Activated naive CD4-positive, alpha-beta T cell treated with anti-CD3 and anti-CD28 coated beads for 36 hours (primary cell): ENCODE data around the gene HACE1. TPM values are rescaled to one million over a fixed set of nuclear protein-coding genes. Genes with fewer than 3 reads are reported as not detected.

Source experiments
- CTCF ChIA-PET: fragments of 350-600 bp; sonication (Branson Sonifier 250); formaldehyde crosslinking; loops from one replicate; lab custom pipeline; 2021; ENCODE audit warnings: antibody characterized with exemption; lab: Charles Lee
- DNase-seq: peaks from one replicate; pipeline ENCODE4 v3.0.0-alpha.2; 2020
- H3K27ac Mint-ChIP-seq: one replicate; pipeline ENCODE4 v1.8.0; 2021; ENCODE audit warnings: mild to moderate bottlenecking, mixed read lengths
- H3K27me3 Mint-ChIP-seq: one replicate; pipeline ENCODE4 v1.8.0; 2021; ENCODE audit warnings: low read depth, mixed read lengths
- H3K36me3 Mint-ChIP-seq: one replicate; pipeline ENCODE4 v1.8.0; 2021; ENCODE audit warnings: low read depth, mixed read lengths
- H3K4me1 Mint-ChIP-seq: one replicate; pipeline ENCODE4 v1.8.0; 2021; ENCODE audit warnings: low read depth, mixed read lengths
- H3K4me3 Mint-ChIP-seq: one replicate; pipeline ENCODE4 v1.8.0; 2021; ENCODE audit warnings: mild to moderate bottlenecking, moderate library complexity, mixed read lengths
- H3K9me3 Mint-ChIP-seq: one replicate; pipeline ENCODE4 v1.8.0; 2021; ENCODE audit warnings: mixed read lengths
- intact Hi-C: fragments of 100-400 bp; cut with micrococcal nuclease; formaldehyde crosslinking; loops from one replicate; pipeline ENCODE4 v1.15.1; 2023
- total RNA-seq, 2 experiments: library from RNA; stranded (reverse); gene quantifications; one replicate each; pipeline ENCODE4 v1.2.3, GENCODE V29; 2021

Gene HACE1
- total RNA-seq, 2 experiments from 2014 or later: 11.7 to 12.6 TPM

DNA sequence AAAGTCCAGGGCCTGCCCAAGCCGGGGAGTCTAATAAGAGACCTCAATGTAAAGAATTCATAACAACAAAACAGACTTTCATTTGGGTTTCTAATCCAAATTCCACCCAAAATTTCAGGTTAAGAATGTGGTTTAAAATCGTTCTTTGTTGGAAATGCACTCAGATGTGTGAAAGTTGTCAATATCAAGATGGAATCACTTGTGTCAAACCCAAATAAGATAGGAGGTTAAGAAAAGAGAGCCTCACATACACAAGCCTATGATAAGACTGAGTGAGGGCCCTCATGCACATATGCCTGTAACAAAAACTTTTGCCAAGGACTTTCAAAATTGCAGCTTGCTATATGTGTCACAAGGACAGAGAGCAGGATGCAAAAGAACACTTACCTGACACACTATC is 145.7 kb downstream of the HACE1 start:
- Mint-ChIP-seq H3K36me3 (no peaks in the 10 kb centered on the region), H3K4me1 (no peaks in the 10 kb centered on the region), H3K4me3 (no peak overlapping the region), H3K27me3 (no peaks in the 10 kb centered on the region), H3K27ac (no peak overlapping the region), H3K9me3 (peaks cover 4% of the 10 kb centered on the region)
- intact Hi-C loops: no loop called here
- DNase-seq: no peak
- CTCF ChIA-PET: no interaction called here

GRCh38 chr6:104711371-104711770 is 148.3 kb downstream of the HACE1 start:
- Mint-ChIP-seq H3K27ac (no peak overlapping the region), H3K36me3 (no peaks in the 10 kb centered on the region), H3K4me1 (peaks cover under 1% of the 10 kb centered on the region), H3K9me3 (peaks cover 7% of the 10 kb centered on the region), H3K27me3 (no peaks in the 10 kb centered on the region), H3K4me3 (no peak overlapping the region)
- no peak for DNase-seq
- intact Hi-C loops: no loop called here
- CTCF ChIA-PET: interaction anchor here (0.6 kb wide), 1 partner anchor 62 kb away, joined by 3 read pairs; no protein-coding TSS in a partner anchor

- Mint-ChIP-seq H3K36me3 (no peaks in the 10 kb centered on the region), H3K27ac (no peak overlapping the region), H3K4me1 (peaks cover 6% of the 10 kb centered on the region), H3K4me3 (no peak overlapping the region), H3K9me3 (peaks cover 7% of the 10 kb centered on the region), H3K27me3 (no peaks in the 10 kb centered on the region)
- intact Hi-C loops: no loop called here
- CTCF ChIA-PET: interaction anchor here (0.6 kb wide), 1 partner anchor 62 kb away, joined by 3 read pairs; no protein-coding TSS in a partner anchor
- no peak for DNase-seq
Observed at GRCh38 chr6:104710543-104711335, 149.0 kb downstream of the HACE1 start.

DNA sequence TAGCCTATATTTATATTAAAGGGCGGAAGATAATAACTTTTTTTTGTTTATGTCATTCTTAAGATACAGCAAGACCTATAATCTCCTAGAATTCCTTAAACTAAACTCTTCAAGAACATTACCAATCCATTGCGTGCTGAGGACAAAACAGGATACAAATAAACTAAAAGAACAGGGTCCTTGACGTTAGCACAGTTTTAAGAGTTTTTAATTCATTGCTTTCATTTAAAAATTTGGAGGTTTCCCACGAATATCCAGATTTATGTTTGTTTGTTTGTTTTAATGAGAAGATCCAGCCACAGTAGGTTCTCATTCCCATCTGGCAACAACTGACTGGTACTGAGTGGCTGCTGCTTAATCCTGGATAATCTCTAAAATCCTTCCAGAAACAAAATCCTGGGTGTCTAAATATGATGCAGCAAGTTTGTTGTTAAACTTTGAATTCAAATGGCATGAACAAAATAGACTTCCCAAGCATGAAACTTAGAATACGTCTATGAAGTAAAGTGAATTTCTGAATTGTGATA is 153.7 kb downstream of the HACE1 start:
- Mint-ChIP-seq H3K9me3 (peaks cover 7% of the 10 kb centered on the region), H3K27ac (no peak overlapping the region), H3K4me3 (no peak overlapping the region), H3K36me3 (no peaks in the 10 kb centered on the region), H3K4me1 (peaks cover 32% of the 10 kb centered on the region), H3K27me3 (no peaks in the 10 kb centered on the region)
- no peak for DNase-seq
- intact Hi-C loops: loop anchor here (1.0 kb wide), 1 partner anchor 18 kb away; no protein-coding TSS in a partner anchor
- CTCF ChIA-PET: no interaction called here

GRCh38 chr6:104705095-104705707 is 154.5 kb downstream of the HACE1 start:
- peak; percentile 55 for DNase-seq
- Mint-ChIP-seq H3K4me1 (peaks cover 32% of the 10 kb centered on the region), H3K4me3 (peak overlapping the region; percentile 38), H3K27ac (no peak overlapping the region), H3K9me3 (peaks cover 7% of the 10 kb centered on the region), H3K27me3 (no peaks in the 10 kb centered on the region), H3K36me3 (no peaks in the 10 kb centered on the region)
- intact Hi-C loops: loop anchor here (1.0 kb wide), 1 partner anchor 17 kb away; no protein-coding TSS in a partner anchor
- CTCF ChIA-PET: interaction anchor here (0.6 kb wide), 1 partner anchor 27 kb away, joined by 3 read pairs; no protein-coding TSS in a partner anchor

DNA sequence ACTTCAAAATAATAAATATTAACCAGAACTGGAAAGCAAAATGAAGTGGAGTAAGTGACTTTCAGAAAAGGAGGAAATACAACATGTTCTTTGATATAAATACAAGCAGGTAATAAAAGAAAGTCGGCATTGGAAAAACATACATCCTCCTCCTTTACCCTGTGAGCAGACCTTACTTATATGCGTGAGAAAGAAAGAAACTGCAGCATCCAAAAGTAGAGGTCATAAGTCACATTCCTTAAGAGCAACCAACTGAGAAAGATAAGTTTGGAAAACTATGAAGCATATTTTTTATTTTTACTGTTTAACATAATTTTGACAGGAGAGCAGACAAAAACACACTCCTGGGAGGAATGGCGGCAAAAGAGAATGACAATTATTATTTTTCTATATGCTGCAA is 155.5 kb downstream of the HACE1 start:
- Mint-ChIP-seq H3K4me1 (peaks cover 32% of the 10 kb centered on the region), H3K36me3 (no peaks in the 10 kb centered on the region), H3K4me3 (no peak overlapping the region), H3K9me3 (peaks cover 3% of the 10 kb centered on the region), H3K27me3 (no peaks in the 10 kb centered on the region), H3K27ac (no peak overlapping the region)
- DNase-seq: no peak
- intact Hi-C loops: no loop called here
- CTCF ChIA-PET: no interaction called here

GRCh38 chr6:104702126-104702841 is 157.4 kb downstream of the HACE1 start:
- Mint-ChIP-seq H3K27ac (no peak overlapping the region), H3K27me3 (no peaks in the 10 kb centered on the region), H3K36me3 (no peaks in the 10 kb centered on the region), H3K9me3 (no peaks in the 10 kb centered on the region), H3K4me1 (peaks cover 33% of the 10 kb centered on the region), H3K4me3 (no peak overlapping the region)
- DNase-seq: no peak
- CTCF ChIA-PET: interaction anchor here (0.6 kb wide), 1 partner anchor 71 kb away, joined by 4 read pairs; no protein-coding TSS in a partner anchor
- intact Hi-C loops: no loop called here

DNA sequence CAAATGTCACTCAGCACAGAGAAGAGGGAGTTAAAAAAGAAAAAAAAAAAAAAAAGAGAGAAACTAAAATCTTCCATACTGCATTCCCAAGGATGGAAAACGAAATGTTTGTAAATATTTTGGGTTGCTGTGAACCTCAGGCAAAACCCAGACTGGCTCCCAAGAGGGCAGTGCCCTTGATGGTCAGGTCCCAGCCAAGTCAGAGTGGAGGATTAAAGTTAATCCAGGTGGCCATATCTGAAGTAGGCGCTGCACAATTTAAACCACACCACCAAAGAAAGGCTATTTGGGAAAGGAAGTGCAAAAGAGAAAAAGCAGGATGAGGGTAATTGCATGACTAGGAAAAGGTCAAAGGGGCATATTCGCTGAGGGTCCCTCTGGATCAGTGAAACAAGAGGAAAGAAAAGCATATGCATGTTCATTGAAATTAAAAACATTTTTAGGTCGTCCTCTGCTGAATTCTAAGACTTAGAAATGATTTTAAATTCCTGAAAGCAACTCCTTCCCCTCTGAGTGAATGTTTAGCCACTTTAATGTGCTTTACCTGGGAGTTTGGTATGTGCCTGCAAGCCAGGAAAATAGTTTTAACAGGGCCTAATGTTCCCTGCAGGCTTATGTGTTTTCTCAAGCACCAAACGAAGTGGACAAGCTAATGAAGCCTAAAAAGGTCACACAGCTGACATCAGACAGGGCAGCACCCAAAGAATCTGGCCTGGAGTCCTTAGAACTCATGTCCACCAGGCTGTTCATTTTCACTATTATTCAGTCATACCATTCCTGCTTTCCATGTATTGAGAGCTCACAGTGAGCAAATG is 159.1 kb downstream of the HACE1 start:
- no peak for DNase-seq
- Mint-ChIP-seq H3K27ac (no peak overlapping the region), H3K9me3 (no peaks in the 10 kb centered on the region), H3K36me3 (no peaks in the 10 kb centered on the region), H3K4me1 (peaks cover 31% of the 10 kb centered on the region), H3K27me3 (no peaks in the 10 kb centered on the region), H3K4me3 (no peak overlapping the region)
- CTCF ChIA-PET: no interaction called here
- intact Hi-C loops: no loop called here

- H3K9me3 Mint-ChIP-seq: no peaks in the 10 kb centered on the region
- H3K4me1 Mint-ChIP-seq: peaks cover 23% of the 10 kb centered on the region
- H3K36me3 Mint-ChIP-seq: no peaks in the 10 kb centered on the region
- DNase-seq: no peak
- H3K4me3 Mint-ChIP-seq: no peak overlapping the region
- H3K27me3 Mint-ChIP-seq: no peaks in the 10 kb centered on the region
- intact Hi-C loops: no loop called here
- CTCF ChIA-PET: no interaction called here
- H3K27ac Mint-ChIP-seq: no peak overlapping the region
Observed at GRCh38 chr6:104699593-104700329, 160.0 kb downstream of the HACE1 start.

GRCh38 chr6:104698979-104699378 is 160.7 kb downstream of the HACE1 start:
- H3K4me3 Mint-ChIP-seq: no peak overlapping the region
- no peaks in the 10 kb centered on the region for H3K27me3 Mint-ChIP-seq
- CTCF ChIA-PET: no interaction called here
- DNase-seq: no peak
- H3K4me1 Mint-ChIP-seq: peaks cover 17% of the 10 kb centered on the region
- H3K9me3 Mint-ChIP-seq: no peaks in the 10 kb centered on the region
- H3K27ac Mint-ChIP-seq: no peak overlapping the region
- no peaks in the 10 kb centered on the region for H3K36me3 Mint-ChIP-seq
- intact Hi-C loops: no loop called here

DNA sequence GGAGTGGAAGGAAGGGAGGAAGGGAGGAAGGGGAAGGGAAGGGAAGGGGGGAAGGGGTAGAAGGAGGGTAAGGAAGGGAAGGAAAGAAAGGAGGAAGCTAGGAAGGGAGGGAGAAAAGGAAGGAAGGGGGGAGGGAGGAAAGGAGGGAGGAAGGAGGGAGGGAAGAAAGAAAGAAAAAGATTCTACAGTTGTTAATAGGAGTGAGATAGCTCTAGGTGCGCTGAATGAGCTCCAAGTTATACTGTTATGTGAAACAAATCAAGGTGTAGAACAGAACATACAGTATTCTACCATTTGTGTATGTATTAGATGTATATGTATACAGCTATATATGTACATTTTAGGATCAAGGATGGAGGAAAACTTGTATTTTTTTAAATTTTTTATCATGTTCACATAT is 167.7 kb downstream of the HACE1 start:
- H3K9me3 Mint-ChIP-seq: peaks cover 2% of the 10 kb centered on the region
- no peaks in the 10 kb centered on the region for H3K27me3 Mint-ChIP-seq
- no peak overlapping the region for H3K4me3 Mint-ChIP-seq
- H3K36me3 Mint-ChIP-seq: no peaks in the 10 kb centered on the region
- intact Hi-C loops: no loop called here
- CTCF ChIA-PET: interaction anchor here (0.7 kb wide), 1 partner anchor 105 kb away, joined by 3 read pairs; no protein-coding TSS in a partner anchor
- H3K4me1 Mint-ChIP-seq: peaks cover 27% of the 10 kb centered on the region
- no peak overlapping the region for H3K27ac Mint-ChIP-seq
- no peak for DNase-seq
